GM23338 (cell line): ENCODE results near the gene LCOR. TPM values are rescaled to one million over a fixed set of nuclear protein-coding genes. Genes with fewer than 3 reads are reported as not detected.

ENCODE experiments used
- ETS1 ChIP-seq: IDR thresholded peaks from 2 replicates; pipeline ENCODE4 v1.6.1; 2016; ENCODE audit warnings: antibody characterized with exemption
- EZH2 ChIP-seq: fragments of 200-600 bp; sonication (generic); IDR thresholded peaks from one replicate; pipeline ENCODE4 v1.8.0; 2017; ENCODE audit warnings: antibody characterized with exemption, mild to moderate bottlenecking, low read depth; ENCODE audit not compliant: unreplicated experiment
- JUNB ChIP-seq: IDR thresholded peaks from one replicate; pipeline ENCODE4 v1.6.1; 2016; ENCODE audit warnings: antibody characterized with exemption; ENCODE audit not compliant: unreplicated experiment
- NANOG ChIP-seq: IDR thresholded peaks from 2 replicates; pipeline ENCODE4 v1.6.1; 2016; ENCODE audit warnings: antibody characterized with exemption, borderline replicate concordance
- REST ChIP-seq: IDR thresholded peaks from one replicate; pipeline ENCODE4 v1.6.1; 2018; ENCODE audit warnings: antibody characterized with exemption; ENCODE audit not compliant: unreplicated experiment
- STAT1 ChIP-seq: IDR thresholded peaks from one replicate; pipeline ENCODE4 v1.6.1; 2016; ENCODE audit warnings: antibody characterized with exemption; ENCODE audit not compliant: unreplicated experiment
- ZNF114 ChIP-seq: fragments of 250-450 bp; sonication (Bioruptor Pico); IDR thresholded peaks from 2 replicates; pipeline ENCODE4 v1.5.0; 2020; ENCODE audit warnings: mild to moderate bottlenecking, moderate library complexity
- polyA plus RNA-seq: library from polyadenylated mRNA; unstranded; fragments of >200 nt; fragmentation: Nextera tagmentation; extraction: Ambion mirVana; gene quantifications from 2 replicates; pipeline ENCODE4 v1.2.1, GENCODE V29; 2016
- total RNA-seq: library from RNA; depleted of rRNA; stranded (reverse); fragments of >200 nt; shearing (Covaris generic); gene quantifications from 2 replicates; pipeline ENCODE4 v1.2.3, GENCODE V29; 2014
- TF ChIP-seq, protein P1 (sequence below): fragments of 250-450 bp; sonication (Bioruptor Pico); IDR thresholded peaks from 2 replicates; pipeline ENCODE4 v1.5.0; 2020; ENCODE audit warnings: mild to moderate bottlenecking, moderate library complexity

Gene LCOR
- total and polyA plus RNA-seq, 2 experiments from 2014 or later = 6.9 to 14.9 TPM

DNA sequence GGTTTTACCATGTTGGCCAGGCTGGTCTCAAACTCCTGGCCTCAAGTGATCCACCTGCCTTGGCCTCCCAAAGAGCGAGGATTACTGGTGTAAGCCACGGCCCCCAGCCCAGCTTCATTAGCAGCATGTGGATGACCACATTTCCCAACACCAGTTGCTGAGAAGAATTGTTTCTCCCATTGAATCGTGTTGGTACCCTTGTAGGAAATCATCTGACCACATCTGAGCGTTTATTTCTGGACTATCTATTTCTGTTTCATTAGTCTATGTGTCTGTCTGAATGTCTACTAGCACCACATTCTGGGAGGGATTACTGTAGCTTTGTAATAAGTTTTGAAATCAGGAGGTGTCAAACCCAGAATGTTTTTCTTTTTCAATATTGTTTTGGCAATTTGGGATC lies 89.6 kb downstream of the LCOR start (continued):
- TF ChIP-seq, protein P1, sequence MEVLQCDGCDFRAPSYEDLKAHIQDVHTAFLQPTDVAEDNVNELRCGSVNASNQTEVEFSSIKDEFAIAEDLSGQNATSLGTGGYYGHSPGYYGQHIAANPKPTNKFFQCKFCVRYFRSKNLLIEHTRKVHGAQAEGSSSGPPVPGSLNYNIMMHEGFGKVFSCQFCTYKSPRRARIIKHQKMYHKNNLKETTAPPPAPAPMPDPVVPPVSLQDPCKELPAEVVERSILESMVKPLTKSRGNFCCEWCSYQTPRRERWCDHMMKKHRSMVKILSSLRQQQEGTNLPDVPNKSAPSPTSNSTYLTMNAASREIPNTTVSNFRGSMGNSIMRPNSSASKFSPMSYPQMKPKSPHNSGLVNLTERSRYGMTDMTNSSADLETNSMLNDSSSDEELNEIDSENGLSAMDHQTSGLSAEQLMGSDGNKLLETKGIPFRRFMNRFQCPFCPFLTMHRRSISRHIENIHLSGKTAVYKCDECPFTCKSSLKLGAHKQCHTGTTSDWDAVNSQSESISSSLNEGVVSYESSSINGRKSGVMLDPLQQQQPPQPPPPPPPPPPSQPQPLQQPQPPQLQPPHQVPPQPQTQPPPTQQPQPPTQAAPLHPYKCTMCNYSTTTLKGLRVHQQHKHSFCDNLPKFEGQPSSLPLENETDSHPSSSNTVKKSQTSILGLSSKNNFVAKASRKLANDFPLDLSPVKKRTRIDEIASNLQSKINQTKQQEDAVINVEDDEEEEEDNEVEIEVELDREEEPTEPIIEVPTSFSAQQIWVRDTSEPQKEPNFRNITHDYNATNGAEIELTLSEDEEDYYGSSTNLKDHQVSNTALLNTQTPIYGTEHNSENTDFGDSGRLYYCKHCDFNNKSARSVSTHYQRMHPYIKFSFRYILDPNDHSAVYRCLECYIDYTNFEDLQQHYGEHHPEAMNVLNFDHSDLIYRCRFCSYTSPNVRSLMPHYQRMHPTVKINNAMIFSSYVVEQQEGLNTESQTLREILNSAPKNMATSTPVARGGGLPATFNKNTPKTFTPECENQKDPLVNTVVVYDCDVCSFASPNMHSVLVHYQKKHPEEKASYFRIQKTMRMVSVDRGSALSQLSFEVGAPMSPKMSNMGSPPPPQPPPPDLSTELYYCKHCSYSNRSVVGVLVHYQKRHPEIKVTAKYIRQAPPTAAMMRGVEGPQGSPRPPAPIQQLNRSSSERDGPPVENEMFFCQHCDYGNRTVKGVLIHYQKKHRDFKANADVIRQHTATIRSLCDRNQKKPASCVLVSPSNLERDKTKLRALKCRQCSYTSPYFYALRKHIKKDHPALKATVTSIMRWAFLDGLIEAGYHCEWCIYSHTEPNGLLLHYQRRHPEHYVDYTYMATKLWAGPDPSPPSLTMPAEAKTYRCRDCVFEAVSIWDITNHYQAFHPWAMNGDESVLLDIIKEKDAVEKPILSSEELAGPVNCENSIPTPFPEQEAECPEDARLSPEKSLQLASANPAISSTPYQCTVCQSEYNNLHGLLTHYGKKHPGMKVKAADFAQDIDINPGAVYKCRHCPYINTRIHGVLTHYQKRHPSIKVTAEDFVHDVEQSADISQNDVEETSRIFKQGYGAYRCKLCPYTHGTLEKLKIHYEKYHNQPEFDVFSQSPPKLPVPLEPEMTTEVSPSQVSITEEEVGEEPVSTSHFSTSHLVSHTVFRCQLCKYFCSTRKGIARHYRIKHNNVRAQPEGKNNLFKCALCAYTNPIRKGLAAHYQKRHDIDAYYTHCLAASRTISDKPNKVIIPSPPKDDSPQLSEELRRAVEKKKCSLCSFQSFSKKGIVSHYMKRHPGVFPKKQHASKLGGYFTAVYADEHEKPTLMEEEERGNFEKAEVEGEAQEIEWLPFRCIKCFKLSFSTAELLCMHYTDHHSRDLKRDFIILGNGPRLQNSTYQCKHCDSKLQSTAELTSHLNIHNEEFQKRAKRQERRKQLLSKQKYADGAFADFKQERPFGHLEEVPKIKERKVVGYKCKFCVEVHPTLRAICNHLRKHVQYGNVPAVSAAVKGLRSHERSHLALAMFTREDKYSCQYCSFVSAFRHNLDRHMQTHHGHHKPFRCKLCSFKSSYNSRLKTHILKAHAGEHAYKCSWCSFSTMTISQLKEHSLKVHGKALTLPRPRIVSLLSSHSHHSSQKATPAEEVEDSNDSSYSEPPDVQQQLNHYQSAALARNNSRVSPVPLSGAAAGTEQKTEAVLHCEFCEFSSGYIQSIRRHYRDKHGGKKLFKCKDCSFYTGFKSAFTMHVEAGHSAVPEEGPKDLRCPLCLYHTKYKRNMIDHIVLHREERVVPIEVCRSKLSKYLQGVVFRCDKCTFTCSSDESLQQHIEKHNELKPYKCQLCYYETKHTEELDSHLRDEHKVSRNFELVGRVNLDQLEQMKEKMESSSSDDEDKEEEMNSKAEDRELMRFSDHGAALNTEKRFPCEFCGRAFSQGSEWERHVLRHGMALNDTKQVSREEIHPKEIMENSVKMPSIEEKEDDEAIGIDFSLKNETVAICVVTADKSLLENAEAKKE (CRISPR knock-in tag) = no peak
- TF ChIP-seq EZH2 (no peak), ZNF114 (CRISPR knock-in tag) (no peak), ETS1 (no peak), JUNB (no peak), REST (no peak), NANOG (no peak), STAT1 (no peak)
